Bladder microvascular endothelial cell (primary cell): ENCODE data around the gene C14orf93. TPM values are rescaled to one million over a fixed set of nuclear protein-coding genes. Genes with fewer than 3 reads are reported as not detected.

ENCODE experiments used
- total RNA-seq: library from RNA; depleted of rRNA; stranded (reverse); fragments of >200 nt; gene quantifications from 2 replicates; pipeline ENCODE4 v1.2.3, GENCODE V29; 2014

Gene C14orf93
- total RNA-seq: 4.5 and 6.0 TPM in 2 replicates

GRCh38 chr14:23009939-23010726, at the start of gene C14orf93:
Gene C14orf93, minus strand, starts transcription at chr14:23010143. Its CDS starts 11,120 bp downstream, at chr14:22999023.

GRCh38 chr14:23056956-23057756, 47.2 kb upstream of the C14orf93 start, which contains the start of gene CDH24:
Gene CDH24, minus strand, starts transcription at chr14:23057520. Its CDS starts 1,787 bp downstream, at chr14:23055733.

DNA sequence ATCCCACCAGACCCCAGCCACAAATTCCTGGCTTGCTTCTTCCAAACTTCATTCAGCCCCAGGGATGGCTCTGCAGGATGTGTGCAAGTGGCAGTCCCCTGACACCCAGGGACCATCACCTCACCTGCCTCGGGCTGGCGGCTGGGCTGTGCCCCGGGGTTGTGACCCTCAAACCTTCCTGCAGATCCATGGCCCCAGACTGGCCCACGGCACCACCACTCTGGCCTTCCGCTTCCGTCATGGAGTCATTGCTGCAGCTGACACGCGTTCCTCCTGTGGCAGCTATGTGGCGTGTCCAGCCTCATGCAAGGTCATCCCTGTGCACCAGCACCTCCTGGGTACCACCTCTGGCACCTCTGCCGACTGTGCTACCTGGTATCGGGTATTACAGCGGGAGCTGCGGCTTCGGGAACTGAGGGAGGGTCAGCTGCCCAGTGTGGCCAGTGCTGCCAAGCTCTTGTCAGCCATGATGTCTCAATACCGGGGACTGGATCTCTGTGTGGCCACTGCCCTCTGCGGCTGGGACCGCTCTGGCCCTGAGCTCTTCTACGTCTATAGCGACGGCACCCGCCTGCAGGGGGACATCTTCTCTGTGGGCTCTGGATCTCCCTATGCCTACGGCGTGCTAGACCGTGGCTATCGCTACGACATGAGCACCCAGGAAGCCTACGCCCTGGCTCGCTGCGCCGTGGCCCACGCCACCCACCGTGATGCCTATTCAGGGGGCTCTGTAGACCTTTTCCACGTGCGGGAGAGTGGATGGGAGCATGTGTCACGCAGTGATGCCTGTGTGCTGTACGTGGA, 32.4 kb upstream of the C14orf93 start, which contains the start of gene PSMB11:
Gene PSMB11 (plus strand): TSS at position 51 of the 804 bp plus-strand sequence. CDS start 14 bp downstream, at position 65.

DNA sequence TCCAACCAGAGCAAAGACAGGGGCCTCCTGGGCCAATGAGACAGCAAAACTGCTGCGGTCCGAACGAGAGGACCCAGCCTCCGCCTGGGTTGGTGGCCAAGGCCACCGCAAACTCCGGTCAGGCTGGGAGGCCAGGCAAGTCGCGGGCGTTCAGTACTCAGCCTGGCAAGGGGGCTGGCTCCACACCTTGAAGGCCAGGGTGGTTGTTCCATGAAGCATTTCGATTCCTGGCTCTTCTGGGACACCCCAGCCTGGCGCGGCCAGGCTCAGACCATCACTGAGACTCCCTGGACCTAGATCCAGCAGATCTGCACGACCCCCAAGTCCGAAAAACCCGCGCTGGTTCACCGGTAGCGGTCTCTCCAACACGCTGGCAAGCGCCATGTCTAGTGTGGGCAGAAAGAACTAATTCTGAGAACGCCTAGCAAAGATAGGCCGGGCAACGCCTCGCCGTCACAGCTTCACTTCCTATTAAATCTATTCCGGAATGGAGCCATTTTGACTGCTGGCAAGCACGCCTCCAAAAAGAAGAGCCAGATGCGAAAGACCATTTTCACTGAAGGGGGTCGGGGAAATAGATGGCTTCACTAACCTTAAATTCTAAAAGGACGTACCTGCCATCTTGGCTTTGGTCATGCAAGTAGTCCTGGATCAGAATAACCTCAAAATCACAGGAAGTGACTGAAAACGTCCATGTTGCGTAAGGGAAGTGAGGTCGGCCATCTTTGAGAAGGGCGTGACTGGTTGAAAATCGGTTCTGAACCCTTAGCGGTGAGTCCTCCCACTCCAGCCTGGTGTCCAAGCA, 24.8 kb upstream of the C14orf93 start, which contains the start of gene PSMB5:
Gene PSMB5 (minus strand): TSS at position 403 of the 805 bp plus-strand sequence. CDS start 19 bp downstream, at position 384.

DNA sequence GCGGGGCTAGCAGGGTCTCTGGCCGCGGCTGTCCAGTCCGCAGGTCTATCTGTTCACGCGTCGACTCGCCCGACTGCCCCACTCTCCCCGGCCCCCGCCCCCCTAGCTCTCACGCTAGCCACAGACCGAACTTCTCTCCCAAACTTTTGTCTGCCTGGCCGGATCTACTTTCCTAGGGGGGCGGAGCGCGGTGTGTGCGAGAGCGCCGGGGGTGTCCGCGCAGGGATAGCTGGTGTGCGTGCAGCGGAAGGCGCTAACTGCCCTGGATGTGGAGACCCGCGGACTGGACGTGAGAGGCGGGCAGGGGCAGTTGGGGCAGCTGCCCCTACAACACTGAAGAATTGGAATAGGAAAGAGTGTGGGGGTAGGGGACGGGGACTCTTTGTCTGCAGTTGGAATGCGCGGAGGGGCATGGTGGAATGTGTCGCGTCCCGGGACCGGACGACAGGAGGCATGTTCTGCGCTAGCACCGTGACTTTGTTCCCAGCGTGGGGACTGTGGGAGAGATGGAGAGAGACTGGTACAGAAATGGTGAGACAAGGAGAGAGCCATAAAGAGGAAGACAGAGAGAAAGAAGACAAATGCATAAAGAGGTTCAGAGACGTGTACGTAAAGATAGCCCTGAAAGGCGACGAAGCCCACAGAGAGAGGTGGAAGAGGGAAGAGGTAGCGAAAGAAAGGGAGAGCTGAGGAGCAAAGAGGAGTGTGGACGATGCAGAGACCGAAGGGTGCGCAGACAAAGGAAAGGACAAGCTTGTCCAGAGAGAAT, 27.3 kb downstream of the C14orf93 start, which contains the start of gene AJUBA:
Gene AJUBA (minus strand): TSS at position 75 of the 769 bp plus-strand sequence. CDS start 285 bp downstream, outside the sequence.

Other genes with a start within 250 kb of the C14orf93 start
- gene OXA1L, start 243.5 kb downstream of the C14orf93 start, total RNA-seq: 46.9 and 59.7 TPM in 2 replicates
- 6.2 and 6.9 TPM in 2 replicates for gene SLC7A7, start 194.7 kb downstream of the C14orf93 start, total RNA-seq
- gene MRPL52, start 180.3 kb downstream of the C14orf93 start, total RNA-seq: 33.3 and 63.5 TPM in 2 replicates
- gene MMP14, start 173.6 kb downstream of the C14orf93 start, total RNA-seq: 104 and 135 TPM in 2 replicates
- gene LRP10, start 138.4 kb downstream of the C14orf93 start, total RNA-seq: 46.9 and 80.0 TPM in 2 replicates
- gene REM2, start 126.9 kb downstream of the C14orf93 start, total RNA-seq: not detected in 2 replicates
- gene RBM23, start 91.0 kb downstream of the C14orf93 start, total RNA-seq: 32.5 and 86.7 TPM in 2 replicates
- 37.4 and 54.9 TPM in 2 replicates for gene PRMT5, start 80.8 kb downstream of the C14orf93 start, total RNA-seq
- 29.3 and 57.6 TPM in 2 replicates for gene HAUS4, start 53.1 kb downstream of the C14orf93 start, total RNA-seq
- 43.4 and 94.0 TPM in 2 replicates for gene AJUBA, start 27.6 kb downstream of the C14orf93 start, total RNA-seq
- 226 and 241 TPM in 2 replicates for gene PSMB5, start 24.8 kb upstream of the C14orf93 start, total RNA-seq
- not detected in 2 replicates for gene PSMB11, start 32.1 kb upstream of the C14orf93 start, total RNA-seq
- gene CDH24, start 47.4 kb upstream of the C14orf93 start, total RNA-seq: 8.7 and 10.9 TPM in 2 replicates
- 48.9 and 102 TPM in 2 replicates for gene ACIN1, start 85.0 kb upstream of the C14orf93 start, total RNA-seq
- 47.2 and 51.0 TPM in 2 replicates for gene C14orf119, start 85.4 kb upstream of the C14orf93 start, total RNA-seq
- gene CIROP, start 94.8 kb upstream of the C14orf93 start, total RNA-seq: not detected in 2 replicates
- gene CEBPE, start 109.1 kb upstream of the C14orf93 start, total RNA-seq: not detected in 2 replicates
- gene SLC7A8, start 173.5 kb upstream of the C14orf93 start, total RNA-seq: not detected in 2 replicates
- gene RNF212B, start 227.8 kb upstream of the C14orf93 start, total RNA-seq: not detected in 2 replicates